HTR-8/SVneo (cell line): ENCODE data around the gene MTNR1B.

Experiments used
- DNase-seq: peaks from one replicate; pipeline ENCODE4 v3.0.0; 2011; ENCODE audit warnings: low spot score, mixed read lengths; ENCODE audit not compliant: insufficient read length
- FAIRE-seq: peaks from 2 replicates; lab custom pipeline; 2011; peaks lifted over from hg19 to GRCh38; lab: Jason Lieb, UNC

MTNR1B gene

GRCh38 chr11:92976681-92977080 is 7.2 kb downstream of the MTNR1B start:
- FAIRE-seq (no peak), DNase-seq (no peak)

GRCh38 chr11:92977401-92977800 is 8.0 kb downstream of the MTNR1B start:
- no peak for DNase-seq
- FAIRE-seq = no peak

- DNase-seq = no peak
- FAIRE-seq = no peak
Measured at GRCh38 chr11:92978271-92979111, 9.0 kb downstream of the MTNR1B start.

GRCh38 chr11:92979176-92979575 is 9.7 kb downstream of the MTNR1B start:
- DNase-seq = no peak
- no peak for FAIRE-seq

GRCh38 chr11:92980312-92980711 is 10.9 kb downstream of the MTNR1B start:
- DNase-seq = no peak
- no peak for FAIRE-seq

GRCh38 chr11:92981508-92982043 is 12.1 kb downstream of the MTNR1B start:
- FAIRE-seq (no peak), DNase-seq (no peak)

GRCh38 chr11:92986585-92986984 is 17.1 kb downstream of the MTNR1B start:
- FAIRE-seq (no peak), DNase-seq (no peak)

GRCh38 chr11:92993004-92993403 is 23.6 kb downstream of the MTNR1B start:
- FAIRE-seq (no peak), DNase-seq (no peak)

- peak; percentile 79 for FAIRE-seq
- DNase-seq = peak; percentile 35
Measured at GRCh38 chr11:93000511-93001476, 31.3 kb downstream of the MTNR1B start.

- no peak for FAIRE-seq
- no peak for DNase-seq
Measured at GRCh38 chr11:93001806-93002205, 32.4 kb downstream of the MTNR1B start.

- FAIRE-seq (no peak), DNase-seq (no peak)
Measured at GRCh38 chr11:93002380-93002779, 32.9 kb downstream of the MTNR1B start.

- DNase-seq (no peak), FAIRE-seq (no peak)
Measured at GRCh38 chr11:93005239-93005638, 35.8 kb downstream of the MTNR1B start.

GRCh38 chr11:93013646-93014045 is 44.2 kb downstream of the MTNR1B start:
- FAIRE-seq (no peak), DNase-seq (no peak)

GRCh38 chr11:93016595-93016994 is 47.1 kb downstream of the MTNR1B start:
- DNase-seq (no peak), FAIRE-seq (no peak)

- no peak for DNase-seq
Measured at GRCh38 chr11:93017821-93018690, 48.6 kb downstream of the MTNR1B start.

GRCh38 chr11:93020248-93021046 is 51.0 kb downstream of the MTNR1B start:
- no peak for FAIRE-seq
- DNase-seq = peak; percentile 28

More at GRCh38 chr11:93017821-93018690, 48.6 kb downstream of the MTNR1B start:
- FAIRE-seq = no peak

- no peak for FAIRE-seq
- DNase-seq = no peak
Measured at GRCh38 chr11:93024369-93024768, 54.9 kb downstream of the MTNR1B start.

- FAIRE-seq = no peak
- DNase-seq = no peak
Measured at GRCh38 chr11:93025558-93026255, 56.3 kb downstream of the MTNR1B start.
